ENCODE results near the gene TMIE. TPM values are rescaled to one million over a fixed set of nuclear protein-coding genes. Genes with fewer than 3 reads are reported as not detected.

TMIE gene
- total and polyA plus RNA-seq, 12 donors = 0.30 to 21.4 (median 2.0) TPM

GRCh38 chr3:46759239-46760167 lies 58.3 kb downstream of the TMIE start:
- Histone ChIP-seq H3K27ac (no peak overlapping the region), H3K27me3 (no peaks in the 10 kb centered on the region), H3K36me3 (replicated peaks in 1 of 2) (no peaks in the 10 kb centered on the region), H3K4me3 (no peak overlapping the region), H3K4me1 (replicated peaks in 1 of 2) (no peaks in the 10 kb centered on the region), H3K9me3 (replicated peaks in 1 of 3) (no peaks in the 10 kb centered on the region)
- WGBS, 4 donors = 83 to 88% (median 85%) methylated on average over 5 of the region's 5 CpGs
- TF ChIP-seq POLR2A (IDR thresholded peaks at IDR 0.05) = no peak
- TF ChIP-seq CTCF (IDR thresholded peaks at IDR 0.05) = no peak
- no peak for DNase-seq
- intact Hi-C loops (cut with DNase I) = no loop called here

Small RNA genes lying within 50 kb of the gene (small RNA-seq; reads per million reads assigned to genes)
- gene PRSS45 = 0 reads per million in 2 donors

Other genes starting within 250 kb of the TMIE start
- gene LTF, start 236.5 kb upstream of the TMIE start, total RNA-seq = 1 to 10 TPM in 6 of 9 donors, under 1 TPM in 3; 0.50 to 3.7 (median 1.8) TPM
- 1 to 10 TPM in 1 of 3 donors, under 1 TPM in 2; 0.55 to 1.4 (median 0.94) TPM for gene LTF, start 236.5 kb upstream of the TMIE start, polyA plus RNA-seq
- gene RTP3, start 203.4 kb upstream of the TMIE start, total RNA-seq = not detected
- not detected for gene RTP3, start 203.4 kb upstream of the TMIE start, polyA plus RNA-seq
- gene LRRC2, start 135.1 kb upstream of the TMIE start, total RNA-seq = 1 to 10 TPM in 6 of 9 donors, under 1 TPM in 2, not detected in 1; 0.09 to 4.7 (median 2.5) TPM
- 1 to 10 TPM in 1 of 3 donors, under 1 TPM in 2; 0.27 to 1.2 (median 0.32) TPM for gene LRRC2, start 135.1 kb upstream of the TMIE start, polyA plus RNA-seq
- gene FAM240A, start 88.9 kb upstream of the TMIE start, total RNA-seq = under 1 TPM in 1 of 9 donors, not detected in 8; 0.25 TPM
- not detected for gene FAM240A, start 88.9 kb upstream of the TMIE start, polyA plus RNA-seq
- 10 to 100 TPM in 4 of 9 donors, 1 to 10 TPM in 5; 2.6 to 15.6 (median 9.9) TPM for gene ALS2CL, start 7.7 kb upstream of the TMIE start, total RNA-seq
- gene ALS2CL, start 7.7 kb upstream of the TMIE start, polyA plus RNA-seq = 10 to 100 TPM in 2 of 3 donors, 1 to 10 TPM in 1; 1.5 to 48.3 (median 36.8) TPM
- gene PRSS50, start 16.5 kb downstream of the TMIE start, total RNA-seq = under 1 TPM in 5 of 9 donors, not detected in 4; 0.07 to 0.30 (median 0.14) TPM
- gene PRSS50, start 16.5 kb downstream of the TMIE start, polyA plus RNA-seq = 1 to 10 TPM in 1 of 3 donors, under 1 TPM in 2; 0.20 to 1.9 (median 0.61) TPM
- gene MYL3, start 162.1 kb downstream of the TMIE start, total RNA-seq = 10 to 100 TPM in 2 of 9 donors, 1 to 10 TPM in 6, not detected in 1; 1.4 to 12.1 (median 4.0) TPM
- gene MYL3, start 162.1 kb downstream of the TMIE start, polyA plus RNA-seq = 10 to 100 TPM in 1 of 3 donors, 1 to 10 TPM in 2; 1.7 to 12.7 (median 5.7) TPM
- gene PTH1R, start 176.3 kb downstream of the TMIE start, total RNA-seq = 100 to 1,000 TPM in 2 of 9 donors, 10 to 100 TPM in 7; 10.0 to 117 (median 46.8) TPM
- gene PTH1R, start 176.3 kb downstream of the TMIE start, polyA plus RNA-seq = 1,000 to 10,000 TPM in 1 of 3 donors, 100 to 1,000 TPM in 1, 10 to 100 TPM in 1; 10.4 to 1,399 (median 244) TPM

Data from adrenal gland (tissue), 12 donors.